Measurements from ENCODE around the gene RANBP9.

RANBP9 gene

GRCh38 chr6:13711733-13712598, at the start of gene RANBP9:
TSS of gene RANBP9 (minus strand) at chr6:13711835. CDS start at chr6:13711505, 330 bp downstream.
- peak within 1 kb of the TSS; percentile 92 to 96 for H3K27ac ChIP-seq
- no peaks in the 10 kb centered on the region for H3K36me3 ChIP-seq
- H3K4me1 ChIP-seq = peaks cover 0 to 23% (median 16%) of the 10 kb centered on the region in 4 donors
- no peaks in the 10 kb centered on the region for H3K27me3 ChIP-seq
- DNase-seq = peak; percentile 89 to 94
- no peak for TF ChIP-seq CTCF (IDR thresholded peaks at IDR 0.05)
- H3K4me3 ChIP-seq = peak within 1 kb of the TSS; percentile 76 to 92
- H3K9me3 ChIP-seq = no peaks in the 10 kb centered on the region
- intact Hi-C loops (cut with DNase I; ENCODE audit: low total_unique reads) = loop anchor here (10.0 kb wide), 1 partner anchor 53 kb away; no protein-coding TSS in a partner anchor

- Histone ChIP-seq H3K36me3 (no peaks in the 10 kb centered on the region), H3K9me3 (no peaks in the 10 kb centered on the region), H3K27me3 (no peaks in the 10 kb centered on the region), H3K4me1 (peaks cover 0 to 42% (median 22%) of the 10 kb centered on the region in 4 donors), H3K4me3 (no peak overlapping the region), H3K27ac (peak overlapping the region; percentile 9 to 60)
- intact Hi-C loops (cut with DNase I; ENCODE audit: low total_unique reads) = loop anchor here (10.0 kb wide), 1 partner anchor 46 kb away; the partner anchor contains the start of gene RANBP9
- DNase-seq = peak in 1 of 2 donors; percentile 46
- no peak for TF ChIP-seq CTCF (IDR thresholded peaks at IDR 0.05)
These were observed 49.0 kb upstream of the RANBP9 start for GRCh38 chr6:13760307-13761304.

GRCh38 chr6:13759025-13759424, 47.4 kb upstream of the RANBP9 start:
- H3K27ac ChIP-seq = no peak overlapping the region
- no peak for TF ChIP-seq CTCF (IDR thresholded peaks at IDR 0.05)
- H3K27me3 ChIP-seq = no peaks in the 10 kb centered on the region
- no peaks in the 10 kb centered on the region for H3K36me3 ChIP-seq
- intact Hi-C loops (cut with DNase I; ENCODE audit: low total_unique reads) = no loop called here
- H3K4me1 ChIP-seq = peaks cover 0 to 54% (median 25%) of the 10 kb centered on the region in 4 donors
- H3K9me3 ChIP-seq = no peaks in the 10 kb centered on the region
- no peak overlapping the region for H3K4me3 ChIP-seq
- no peak for DNase-seq

- H3K36me3 ChIP-seq = no peaks in the 10 kb centered on the region
- H3K27me3 ChIP-seq = no peaks in the 10 kb centered on the region
- intact Hi-C loops (cut with DNase I; ENCODE audit: low total_unique reads) = no loop called here
- peaks cover 0 to 19% (median 3%) of the 10 kb centered on the region in 4 donors for H3K4me1 ChIP-seq
- no peaks in the 10 kb centered on the region for H3K9me3 ChIP-seq
- no peak overlapping the region for H3K27ac ChIP-seq
- H3K4me3 ChIP-seq = no peak overlapping the region
- DNase-seq = no peak
- TF ChIP-seq CTCF (IDR thresholded peaks at IDR 0.05) = no peak
These were observed 43.0 kb upstream of the RANBP9 start for GRCh38 chr6:13754644-13755043.

- intact Hi-C loops (cut with DNase I; ENCODE audit: low total_unique reads) = no loop called here
- no peaks in the 10 kb centered on the region for H3K36me3 ChIP-seq
- TF ChIP-seq CTCF (IDR thresholded peaks at IDR 0.05) = no peak
These were observed 32.1 kb upstream of the RANBP9 start for GRCh38 chr6:13743736-13744127.

More at GRCh38 chr6:13743736-13744127, 32.1 kb upstream of the RANBP9 start:
- Histone ChIP-seq H3K9me3 (no peaks in the 10 kb centered on the region), H3K4me3 (no peak overlapping the region), H3K27me3 (no peaks in the 10 kb centered on the region), H3K4me1 (no peaks in the 10 kb centered on the region), H3K27ac (no peak overlapping the region)
- no peak for DNase-seq
